ENCODE results near the gene CDK1. TPM values are rescaled to one million over a fixed set of nuclear protein-coding genes. Genes with fewer than 3 reads are reported as not detected.

Gene CDK1
- polyA plus RNA-seq, 6 donors from 2014 or later = 0.20 to 1.6 (median 0.32) TPM; not detected in 2

GRCh38 chr10:60788544-60788943 is 10.3 kb downstream of the CDK1 start:
- Mint-ChIP-seq H3K9me3 (no peaks in the 10 kb centered on the region), H3K4me1 (peaks cover 0 to 6% (median 4%) of the 10 kb centered on the region in 3 donors), H3K36me3 (no peaks in the 10 kb centered on the region), H3K27me3 (no peaks in the 10 kb centered on the region), H3K27ac (no peak overlapping the region), H3K4me3 (no peak overlapping the region)
- no peak for ATAC-seq (ENCODE audit: low read depth in 2 of 2)
- no peak for DNase-seq

GRCh38 chr10:60789340-60789739 is 11.1 kb downstream of the CDK1 start:
- H3K4me1 Mint-ChIP-seq = peaks cover 0 to 6% (median 4%) of the 10 kb centered on the region in 3 donors
- H3K9me3 Mint-ChIP-seq = no peaks in the 10 kb centered on the region
- no peak overlapping the region for H3K4me3 Mint-ChIP-seq
- H3K27me3 Mint-ChIP-seq = no peaks in the 10 kb centered on the region
- peak overlapping the region in 1 of 6 donors; percentile 58 for H3K27ac Mint-ChIP-seq
- DNase-seq = no peak
- ATAC-seq (ENCODE audit: low read depth in 2 of 2) = no peak
- no peaks in the 10 kb centered on the region for H3K36me3 Mint-ChIP-seq

GRCh38 chr10:60794953-60795352 is 16.7 kb downstream of the CDK1 start:
- DNase-seq (no peak), ATAC-seq (ENCODE audit: low read depth in 2 of 2) (no peak)
- Mint-ChIP-seq H3K27ac (no peak overlapping the region), H3K4me1 (peaks cover 0 to 4% (median 2%) of the 10 kb centered on the region in 3 donors), H3K9me3 (no peaks in the 10 kb centered on the region), H3K4me3 (no peak overlapping the region), H3K36me3 (no peaks in the 10 kb centered on the region), H3K27me3 (no peaks in the 10 kb centered on the region)

- no peak for ATAC-seq (ENCODE audit: low read depth in 2 of 2)
Measured at GRCh38 chr10:60795465-60796202, 17.4 kb downstream of the CDK1 start.

GRCh38 chr10:60796481-60796880 is 18.2 kb downstream of the CDK1 start:
- no peak for DNase-seq
- H3K4me3 Mint-ChIP-seq = no peak overlapping the region
- no peak for ATAC-seq (ENCODE audit: low read depth in 2 of 2)
- no peak overlapping the region for H3K27ac Mint-ChIP-seq
- H3K36me3 Mint-ChIP-seq = no peaks in the 10 kb centered on the region
- no peaks in the 10 kb centered on the region for H3K9me3 Mint-ChIP-seq
- H3K4me1 Mint-ChIP-seq = no peaks in the 10 kb centered on the region
- no peaks in the 10 kb centered on the region for H3K27me3 Mint-ChIP-seq

More at GRCh38 chr10:60795465-60796202, 17.4 kb downstream of the CDK1 start:
- DNase-seq = no peak
- Mint-ChIP-seq H3K4me1 (no peaks in the 10 kb centered on the region), H3K27ac (no peak overlapping the region), H3K9me3 (no peaks in the 10 kb centered on the region), H3K4me3 (no peak overlapping the region), H3K36me3 (no peaks in the 10 kb centered on the region), H3K27me3 (no peaks in the 10 kb centered on the region)

GRCh38 chr10:60797200-60797599 is 18.9 kb downstream of the CDK1 start:
- Mint-ChIP-seq H3K9me3 (no peaks in the 10 kb centered on the region), H3K4me1 (no peaks in the 10 kb centered on the region), H3K36me3 (no peaks in the 10 kb centered on the region), H3K4me3 (no peak overlapping the region), H3K27me3 (no peaks in the 10 kb centered on the region), H3K27ac (peak overlapping the region in 1 of 6 donors; percentile 30)
- DNase-seq (no peak), ATAC-seq (ENCODE audit: low read depth in 2 of 2) (no peak)

GRCh38 chr10:60798031-60798430 is 19.8 kb downstream of the CDK1 start:
- H3K27me3 Mint-ChIP-seq = no peaks in the 10 kb centered on the region
- H3K36me3 Mint-ChIP-seq = no peaks in the 10 kb centered on the region
- no peak overlapping the region for H3K27ac Mint-ChIP-seq
- H3K4me3 Mint-ChIP-seq = no peak overlapping the region
- ATAC-seq (ENCODE audit: low read depth in 2 of 2) (no peak), DNase-seq (no peak)
- no peaks in the 10 kb centered on the region for H3K4me1 Mint-ChIP-seq
- no peaks in the 10 kb centered on the region for H3K9me3 Mint-ChIP-seq

GRCh38 chr10:60798870-60799269 is 20.6 kb downstream of the CDK1 start:
- peak overlapping the region in 1 of 8 donors; percentile 54 for H3K4me3 Mint-ChIP-seq

GRCh38 chr10:60799971-60800650 is 21.8 kb downstream of the CDK1 start:
- Mint-ChIP-seq H3K27ac (no peak overlapping the region), H3K4me1 (no peaks in the 10 kb centered on the region), H3K36me3 (no peaks in the 10 kb centered on the region), H3K9me3 (no peaks in the 10 kb centered on the region), H3K4me3 (no peak overlapping the region), H3K27me3 (no peaks in the 10 kb centered on the region)
- ATAC-seq (ENCODE audit: low read depth in 2 of 2) (no peak), DNase-seq (no peak)

More at GRCh38 chr10:60798870-60799269, 20.6 kb downstream of the CDK1 start:
- no peaks in the 10 kb centered on the region for H3K27me3 Mint-ChIP-seq
- ATAC-seq (ENCODE audit: low read depth in 2 of 2) (no peak), DNase-seq (no peak)
- no peaks in the 10 kb centered on the region for H3K36me3 Mint-ChIP-seq
- no peaks in the 10 kb centered on the region for H3K9me3 Mint-ChIP-seq
- H3K27ac Mint-ChIP-seq = no peak overlapping the region
- H3K4me1 Mint-ChIP-seq = no peaks in the 10 kb centered on the region

- Mint-ChIP-seq H3K36me3 (no peaks in the 10 kb centered on the region), H3K9me3 (no peaks in the 10 kb centered on the region), H3K27me3 (no peaks in the 10 kb centered on the region), H3K27ac (no peak overlapping the region), H3K4me1 (no peaks in the 10 kb centered on the region), H3K4me3 (no peak overlapping the region)
- DNase-seq = no peak
- ATAC-seq (ENCODE audit: low read depth in 2 of 2) = no peak
Measured at GRCh38 chr10:60800918-60801317, 22.6 kb downstream of the CDK1 start.

- Mint-ChIP-seq H3K27me3 (no peaks in the 10 kb centered on the region), H3K27ac (no peak overlapping the region), H3K36me3 (no peaks in the 10 kb centered on the region), H3K4me1 (no peaks in the 10 kb centered on the region), H3K4me3 (no peak overlapping the region), H3K9me3 (no peaks in the 10 kb centered on the region)
- no peak for ATAC-seq (ENCODE audit: low read depth in 2 of 2)
- no peak for DNase-seq
Measured at GRCh38 chr10:60801522-60801921, 23.2 kb downstream of the CDK1 start.

GRCh38 chr10:60803433-60803832 is 25.2 kb downstream of the CDK1 start:
- Mint-ChIP-seq H3K27ac (no peak overlapping the region), H3K4me3 (no peak overlapping the region), H3K4me1 (no peaks in the 10 kb centered on the region), H3K27me3 (no peaks in the 10 kb centered on the region), H3K9me3 (no peaks in the 10 kb centered on the region), H3K36me3 (no peaks in the 10 kb centered on the region)
- DNase-seq = no peak
- no peak for ATAC-seq (ENCODE audit: low read depth in 2 of 2)

- Mint-ChIP-seq H3K27ac (peak overlapping the region in 1 of 6 donors; percentile 56), H3K27me3 (no peaks in the 10 kb centered on the region), H3K4me1 (no peaks in the 10 kb centered on the region), H3K36me3 (no peaks in the 10 kb centered on the region), H3K9me3 (no peaks in the 10 kb centered on the region), H3K4me3 (no peak overlapping the region)
- DNase-seq (no peak), ATAC-seq (ENCODE audit: low read depth in 2 of 2) (no peak)
Measured at GRCh38 chr10:60803865-60804264, 25.6 kb downstream of the CDK1 start.

GRCh38 chr10:60806921-60807320 is 28.6 kb downstream of the CDK1 start:
- H3K4me1 Mint-ChIP-seq = no peaks in the 10 kb centered on the region
- H3K9me3 Mint-ChIP-seq = no peaks in the 10 kb centered on the region
- ATAC-seq (ENCODE audit: low read depth in 2 of 2) (no peak), DNase-seq (no peak)
- H3K27ac Mint-ChIP-seq = no peak overlapping the region
- H3K4me3 Mint-ChIP-seq = no peak overlapping the region
- H3K27me3 Mint-ChIP-seq = no peaks in the 10 kb centered on the region
- H3K36me3 Mint-ChIP-seq = no peaks in the 10 kb centered on the region
